AG09319 (cell line): ENCODE data around the gene ADARB1.

Experiments
- DNase-seq: peaks from one replicate; pipeline ENCODE4 v3.0.0-alpha.2; 2010; ENCODE audit warnings: low read depth; ENCODE audit errors: extremely low read depth
- CTCF ChIP-seq: IDR thresholded peaks from 2 replicates; pipeline ENCODE4 v1.5.1; 2011; ENCODE audit warnings: low read depth, mild to moderate bottlenecking, inconsistent platforms, low read length, moderate library complexity

ADARB1 gene

GRCh38 chr21:45203983-45204382 is 129.6 kb downstream of the ADARB1 start:
- no peak for DNase-seq
- no peak for TF ChIP-seq CTCF

DNA sequence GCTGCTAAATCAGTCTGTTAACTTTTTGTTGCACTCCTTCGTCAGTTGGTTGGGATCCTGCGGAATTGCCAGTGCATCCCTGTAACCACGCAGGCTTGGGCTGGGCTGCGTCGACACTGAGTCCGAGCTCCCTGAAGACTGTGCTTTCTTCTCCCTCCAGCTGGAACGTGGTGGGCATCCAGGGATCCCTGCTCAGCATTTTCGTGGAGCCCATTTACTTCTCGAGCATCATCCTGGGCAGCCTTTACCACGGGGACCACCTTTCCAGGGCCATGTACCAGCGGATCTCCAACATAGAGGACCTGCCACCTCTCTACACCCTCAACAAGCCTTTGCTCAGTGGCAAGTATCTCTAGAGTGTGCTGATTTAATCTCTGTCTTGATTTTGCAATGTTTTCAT is 130.0 kb downstream of the ADARB1 start:
- no peak for TF ChIP-seq CTCF
- no peak for DNase-seq

GRCh38 chr21:45207839-45208626 is 133.7 kb downstream of the ADARB1 start:
- DNase-seq, result no peak

GRCh38 chr21:45208627-45208951 is 134.2 kb downstream of the ADARB1 start:
- no peak for TF ChIP-seq CTCF
- DNase-seq, result no peak

More at GRCh38 chr21:45207839-45208626, 133.7 kb downstream of the ADARB1 start:
- TF ChIP-seq CTCF, result no peak

- no peak for DNase-seq
- TF ChIP-seq CTCF, result no peak
Observed at GRCh38 chr21:45209046-45209445, 134.7 kb downstream of the ADARB1 start.

DNA sequence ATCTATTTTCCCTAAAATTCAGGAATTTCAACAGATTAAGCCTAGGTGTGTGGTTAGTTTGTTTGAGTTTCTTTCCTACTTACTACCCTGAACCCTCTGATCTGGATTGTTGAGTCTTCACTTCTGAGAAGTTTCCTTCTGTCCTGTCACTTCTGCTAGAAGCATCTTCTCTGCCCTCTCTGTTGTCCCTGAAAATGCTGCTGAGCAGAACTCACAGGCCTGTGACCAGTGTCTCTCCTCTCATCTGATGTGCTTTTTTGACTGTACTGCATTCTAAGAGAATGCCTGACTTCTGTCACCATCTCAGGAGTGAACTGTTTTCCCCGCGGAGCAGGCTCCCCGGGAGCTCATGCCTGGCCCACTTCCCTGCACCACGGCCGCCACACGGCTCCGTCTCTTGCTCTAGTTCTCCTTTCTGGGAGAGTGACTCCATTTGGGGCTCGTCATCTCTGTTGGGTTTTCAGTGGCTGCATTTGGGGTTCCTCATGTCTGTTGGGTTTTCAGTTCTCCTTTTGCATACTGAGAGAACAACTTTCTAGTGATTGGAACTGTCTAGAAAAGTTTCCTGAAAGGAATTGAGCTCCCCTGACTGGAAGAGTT is 135.4 kb downstream of the ADARB1 start:
- TF ChIP-seq CTCF, result no peak
- no peak for DNase-seq

DNA sequence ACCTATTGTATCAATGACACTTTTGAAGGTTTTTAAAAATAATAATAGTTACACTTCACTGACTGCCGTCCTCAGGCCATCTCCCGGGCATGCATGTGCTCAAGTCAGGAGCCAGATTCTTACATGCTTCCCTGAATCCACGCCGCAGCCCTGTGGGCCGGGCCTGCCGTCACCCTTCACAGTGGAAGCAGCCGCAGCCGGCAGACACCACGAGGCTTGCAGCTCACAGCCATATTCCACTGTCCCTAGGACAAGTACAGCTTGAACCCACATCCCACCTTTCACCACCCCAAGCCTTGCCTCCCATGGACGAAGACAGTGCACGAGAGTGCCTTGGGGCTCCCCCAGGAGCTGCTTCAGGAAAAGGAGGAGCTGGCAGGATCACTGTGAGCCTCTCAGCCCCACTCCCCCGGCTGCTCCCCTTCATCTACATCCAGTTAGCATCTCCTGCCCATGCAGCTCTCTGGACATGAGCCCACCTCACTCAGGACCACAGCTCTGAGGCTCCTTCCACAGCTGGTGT is 136.1 kb downstream of the ADARB1 start:
- TF ChIP-seq CTCF, result no peak
- no peak for DNase-seq
